Measurements from ENCODE around the gene QTRT2. TPM values are rescaled to one million over a fixed set of nuclear protein-coding genes. Genes with fewer than 3 reads are reported as not detected.

Gene QTRT2
- total and polyA plus RNA-seq, 9 of the 15 experiments (the other 6 are each of a cell fraction or from before 2014, with no cell fraction given) = 10.2 to 25.1 (median 17.3) TPM

DNA sequence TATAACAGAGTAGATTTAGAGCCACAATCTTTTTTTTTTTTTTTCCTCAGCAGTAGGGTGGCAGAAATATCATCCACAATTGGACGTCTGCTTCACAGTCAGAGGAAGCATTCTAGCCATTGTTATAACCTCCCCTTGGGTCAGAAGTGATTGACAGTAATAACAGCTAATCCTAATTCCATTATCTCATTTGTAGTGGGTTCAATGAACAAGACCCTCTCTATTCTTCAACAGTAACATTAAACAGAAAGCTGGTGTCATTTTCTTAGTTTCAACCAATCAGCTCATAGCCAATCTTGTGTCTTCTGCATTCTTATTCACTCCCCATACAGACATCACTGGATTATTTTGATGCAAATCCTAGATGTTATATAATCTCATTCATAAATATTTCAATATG, 44.6 kb downstream of the QTRT2 start (continued):
- TF ChIP-seq ZNF324 (CRISPR knock-in tag; IDR thresholded peaks at IDR 0.05) (no peak), FOXM1 (IDR thresholded peaks at IDR 0.05; ENCODE audit: low read depth) (no peak), FOXM1 (CRISPR knock-in tag; IDR thresholded peaks at IDR 0.05; ENCODE audit: low read depth) (no peak), KAT8 (IDR thresholded peaks at IDR 0.05; ENCODE audit: low read depth) (no peak), ZBTB12 (CRISPR knock-in tag; IDR thresholded peaks at IDR 0.05) (no peak), ETV6 (IDR thresholded peaks at IDR 0.05; ENCODE audit: borderline replicate concordance in 1 of 2, low read depth in 2 of 2, low read length in 1 of 2) (no peak), ETV6 (CRISPR knock-in tag; IDR thresholded peaks at IDR 0.05; ENCODE audit: borderline replicate concordance) (no peak)

GRCh38 chr3:114103181-114103580, 46.6 kb downstream of the QTRT2 start:
- Histone ChIP-seq H3K9me1 (ENCODE audit: control insufficient read depth, insufficient read depth, low read length) (no peaks in the 10 kb centered on the region), H3K36me3 (ENCODE audit: control insufficient read depth, insufficient read depth, low read length) (no peaks in the 10 kb centered on the region), H3K79me2 (ENCODE audit: control insufficient read depth, insufficient read depth, low read length) (no peaks in the 10 kb centered on the region), H3K27me3 (ENCODE audit: control insufficient read depth in 2 of 2, insufficient read depth in 2 of 2, low read length in 2 of 2) (no peaks in the 10 kb centered on the region; a peak in 1 of 5 replicates), H4K20me1 (replicated peaks; ENCODE audit: control insufficient read depth, insufficient read depth, low read length) (no peaks in the 10 kb centered on the region), H3K4me1 (replicated peaks in 1 of 2; ENCODE audit: control insufficient read depth in 2 of 2, insufficient read depth in 2 of 2, low read length in 2 of 2) (no peaks in the 10 kb centered on the region), H3K27ac (ENCODE audit: extremely low read depth, low read depth, low read length) (no peak overlapping the region), H3K4me3 (no peak overlapping the region), H3K4me2 (ENCODE audit: insufficient read depth, low read length) (no peak overlapping the region), H2AFZ (ENCODE audit: low read depth, low read length) (no peak overlapping the region), H3K9me3 (replicated peaks; ENCODE audit: control insufficient read depth, insufficient read depth, low read depth, low read length) (no peaks in the 10 kb centered on the region), H3K9ac (ENCODE audit: insufficient read depth in 1 of 2, low read depth in 2 of 2, low read length in 2 of 2) (no peak overlapping the region)
- POLR2A ChIA-PET = no interaction called here
- no peak for TF ChIP-seq ZKSCAN8 (CRISPR knock-in tag; IDR thresholded peaks at IDR 0.05)
- TF ChIP-seq C11orf30 (IDR thresholded peaks at IDR 0.05; ENCODE audit: low read depth) = no peak
- TF ChIP-seq ZNF146 (CRISPR knock-in tag; IDR thresholded peaks at IDR 0.05; ENCODE audit: unreplicated experiment) = no peak
- TF ChIP-seq NFIC (IDR thresholded peaks at IDR 0.05) = no peak
- no peak for TF ChIP-seq ZNF707 (CRISPR knock-in tag; conservative IDR thresholded peaks at IDR 0.05)
- no peak for TF ChIP-seq PPARD (CRISPR knock-in tag; IDR thresholded peaks at IDR 0.05)
- in situ Hi-C loops (cut with MboI) = no loop called here
- WGBS (ENCODE audit: insufficient coverage, low coverage, missing lambda C conversion rate) = 13% methylated on average over 17 of the region's 27 CpGs
- FAIRE-seq (no peak), DNase-seq (ENCODE audit: extremely low read depth in 1 of 4, low spot score in 3 of 4) (no peak), ATAC-seq (no peak)
- CTCF ChIA-PET (ENCODE audit: low intra/inter-chr PET ratio) = no interaction called here
- BruUV-seq (replicated peaks) = no TSS peak
- intact Hi-C loops (cut with micrococcal nuclease) = no loop called here

Measured in K562 (cell line).